Caco-2 (cell line): ENCODE data around the gene ARHGEF28. TPM values are rescaled to one million over a fixed set of nuclear protein-coding genes. Genes with fewer than 3 reads are reported as not detected.

ENCODE experiments used
- BruUV-seq: library from RNA; stranded (reverse); fragments of 400-500 nt; replicated peaks from 2 replicates; lab custom pipeline; 2021; lab: Mats Ljungman, UMichigan
- CTCF ChIA-PET: fragments of 300-600 bp; sonication (Branson Sonifier 250); formaldehyde crosslinking; loops from one replicate; lab custom pipeline; 2022; ENCODE audit warnings: antibody characterized with exemption; lab: Charles Lee
- POLR2A ChIA-PET: fragments of 300-600 bp; sonication (Branson Sonifier 250); formaldehyde crosslinking; loops from one replicate; lab custom pipeline; 2022; ENCODE audit warnings: antibody characterized with exemption; lab: Charles Lee
- DNase-seq, 2 experiments: peaks; one replicate each; pipeline versions ENCODE4 v3.0.0 to v3.0.0-alpha.2; 2020 to 2022
- H3K27me3 ChIP-seq: replicated peaks from 2 replicates; pipeline ENCODE4 v1.6.0; 2011; ENCODE audit warnings: low read length; ENCODE audit not compliant: control insufficient read depth, insufficient read depth
- H3K36me3 ChIP-seq: 2 replicates; pipeline ENCODE4 v1.5.1; 2011; ENCODE audit warnings: low read length; ENCODE audit not compliant: control insufficient read depth, insufficient read depth
- H3K4me1 ChIP-seq: fragments of 250-450 bp; sonication (Bioruptor Pico); 2 replicates; pipeline ENCODE4 v1.5.1; 2020; ENCODE audit warnings: mild to moderate bottlenecking
- H3K4me3 ChIP-seq: 2 replicates; pipeline ENCODE4 v1.5.1; 2011; ENCODE audit warnings: low read depth, mild to moderate bottlenecking, control low read depth, low read length
- H3K9me3 ChIP-seq: fragments of 250-450 bp; sonication (Bioruptor Pico); 2 replicates; pipeline ENCODE4 v1.5.1; 2020; ENCODE audit warnings: mild to moderate bottlenecking, moderate library complexity
- H3K27ac Mint-ChIP-seq: one replicate; pipeline ENCODE4 v1.8.0; 2022; ENCODE audit warnings: mixed read lengths; ENCODE audit not compliant: unreplicated experiment
- H3K27me3 Mint-ChIP-seq: one replicate; pipeline ENCODE4 v1.8.0; 2022; ENCODE audit warnings: mixed read lengths; ENCODE audit not compliant: insufficient read depth, unreplicated experiment
- H3K36me3 Mint-ChIP-seq: one replicate; pipeline ENCODE4 v1.8.0; 2022; ENCODE audit warnings: mild to moderate bottlenecking, mixed read lengths; ENCODE audit not compliant: insufficient read depth, unreplicated experiment
- H3K4me1 Mint-ChIP-seq: one replicate; pipeline ENCODE4 v1.8.0; 2022; ENCODE audit warnings: low read depth, mixed read lengths; ENCODE audit not compliant: unreplicated experiment
- H3K4me3 Mint-ChIP-seq: one replicate; pipeline ENCODE4 v1.8.0; 2022; ENCODE audit warnings: mild to moderate bottlenecking, moderate library complexity, mixed read lengths; ENCODE audit not compliant: unreplicated experiment
- H3K9me3 Mint-ChIP-seq: one replicate; pipeline ENCODE4 v1.8.0; 2022; ENCODE audit warnings: mixed read lengths; ENCODE audit not compliant: unreplicated experiment
- intact Hi-C: fragments of 100-400 bp; cut with micrococcal nuclease; formaldehyde crosslinking; loops from one replicate; pipeline ENCODE4 v1.10.0; 2022; ENCODE audit not compliant: unreplicated experiment
- total RNA-seq: library from RNA; stranded (reverse); gene quantifications from 2 replicates; pipeline ENCODE4 v1.2.3, GENCODE V29; 2022
- TF ChIP-seq, protein P1 (sequence below), 2 experiments: fragments of 200-600 bp in 1 of 2; IDR thresholded peaks; 1 replicate in 1 of 2; 2 replicates in 1 of 2; pipeline versions ENCODE4 v1.5.1 to v1.8.0; 2011 to 2022; ENCODE audit warnings: antibody characterized with exemption in 1 of 2, control low read depth in 1 of 2, inconsistent platforms in 1 of 2, low read depth in 1 of 2, low read length in 1 of 2, mild to moderate bottlenecking in 1 of 2, moderate library complexity in 1 of 2; ENCODE audit not compliant: insufficient read depth in 1 of 2, severe bottlenecking in 1 of 2, unreplicated experiment in 1 of 2

Gene ARHGEF28
- total RNA-seq, 1 experiment from 2014 or later = 4.6 TPM

DNA sequence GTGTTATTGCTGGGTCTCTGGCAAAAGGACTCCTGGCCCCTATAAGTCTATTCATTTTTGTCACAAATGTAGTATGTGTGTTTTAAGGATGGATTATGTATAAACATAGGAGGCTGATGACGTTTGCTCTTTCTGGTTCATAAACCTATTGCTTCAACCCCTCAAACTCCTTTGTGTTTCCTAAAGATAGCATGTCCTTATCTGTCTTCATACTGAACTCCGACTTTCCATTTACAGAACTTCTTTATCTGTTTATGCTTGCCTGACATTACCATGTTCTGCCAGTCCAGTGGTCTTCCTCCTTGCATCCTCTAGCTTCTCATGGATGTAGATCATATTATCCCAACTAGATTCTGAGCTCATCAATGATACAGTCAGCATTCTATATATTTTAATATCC, 46.1 kb downstream of the ARHGEF28 start:
- TF ChIP-seq, protein P1, sequence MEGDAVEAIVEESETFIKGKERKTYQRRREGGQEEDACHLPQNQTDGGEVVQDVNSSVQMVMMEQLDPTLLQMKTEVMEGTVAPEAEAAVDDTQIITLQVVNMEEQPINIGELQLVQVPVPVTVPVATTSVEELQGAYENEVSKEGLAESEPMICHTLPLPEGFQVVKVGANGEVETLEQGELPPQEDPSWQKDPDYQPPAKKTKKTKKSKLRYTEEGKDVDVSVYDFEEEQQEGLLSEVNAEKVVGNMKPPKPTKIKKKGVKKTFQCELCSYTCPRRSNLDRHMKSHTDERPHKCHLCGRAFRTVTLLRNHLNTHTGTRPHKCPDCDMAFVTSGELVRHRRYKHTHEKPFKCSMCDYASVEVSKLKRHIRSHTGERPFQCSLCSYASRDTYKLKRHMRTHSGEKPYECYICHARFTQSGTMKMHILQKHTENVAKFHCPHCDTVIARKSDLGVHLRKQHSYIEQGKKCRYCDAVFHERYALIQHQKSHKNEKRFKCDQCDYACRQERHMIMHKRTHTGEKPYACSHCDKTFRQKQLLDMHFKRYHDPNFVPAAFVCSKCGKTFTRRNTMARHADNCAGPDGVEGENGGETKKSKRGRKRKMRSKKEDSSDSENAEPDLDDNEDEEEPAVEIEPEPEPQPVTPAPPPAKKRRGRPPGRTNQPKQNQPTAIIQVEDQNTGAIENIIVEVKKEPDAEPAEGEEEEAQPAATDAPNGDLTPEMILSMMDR (IDR thresholded peaks at IDR 0.05; ENCODE audit: insufficient read depth in 1 of 2, low read depth in 1 of 2, low read length in 1 of 2, severe bottlenecking in 1 of 2, unreplicated experiment in 1 of 2) = no peak
- Histone ChIP-seq H3K9me3 (no peaks in the 10 kb centered on the region), H3K27me3 (no peaks in the 10 kb centered on the region), H3K36me3 (no peaks in the 10 kb centered on the region), H3K4me3 (no peak overlapping the region), H3K4me1 (peaks cover 12% of the 10 kb centered on the region; the same call in 1 of the 2 replicates)
- CTCF ChIA-PET = no interaction called here
- no TSS peak for BruUV-seq
- Mint-ChIP-seq H3K27ac (no peak overlapping the region), H3K9me3 (no peaks in the 10 kb centered on the region), H3K36me3 (no peaks in the 10 kb centered on the region), H3K4me1 (peaks cover 5% of the 10 kb centered on the region), H3K4me3 (no peak overlapping the region), H3K27me3 (peaks cover 2% of the 10 kb centered on the region)
- no peak for DNase-seq
- intact Hi-C loops = no loop called here
- POLR2A ChIA-PET = no interaction called here

DNA sequence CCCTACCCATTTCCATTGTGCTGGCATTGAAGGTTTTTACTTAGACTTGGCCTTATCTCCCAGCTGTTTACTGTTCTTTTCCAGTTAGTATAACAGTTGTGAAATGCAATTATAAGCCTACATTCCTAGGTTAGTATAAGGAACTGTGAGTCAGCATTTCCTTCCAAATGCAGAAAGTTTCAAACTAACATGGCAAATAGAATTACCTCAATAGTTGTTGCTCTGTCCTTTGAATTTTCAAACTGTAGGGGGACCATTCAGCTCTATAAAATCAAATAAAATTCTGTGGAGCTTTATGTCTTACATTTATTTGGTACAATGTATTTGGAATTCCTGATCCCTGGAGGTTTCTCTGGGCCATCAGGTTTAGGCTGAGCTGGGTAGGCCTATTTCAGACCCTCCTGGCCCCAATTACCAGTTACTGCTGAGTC, 47.2 kb downstream of the ARHGEF28 start:
- H3K36me3 ChIP-seq = no peaks in the 10 kb centered on the region
- no peak overlapping the region for H3K4me3 ChIP-seq
- Mint-ChIP-seq H3K9me3 (no peaks in the 10 kb centered on the region), H3K4me3 (no peak overlapping the region), H3K27me3 (peaks cover 2% of the 10 kb centered on the region), H3K27ac (no peak overlapping the region), H3K36me3 (no peaks in the 10 kb centered on the region), H3K4me1 (peaks cover 5% of the 10 kb centered on the region)
- POLR2A ChIA-PET = no interaction called here
- DNase-seq = peak in 1 of 2 experiments; percentile 14
- intact Hi-C loops = no loop called here
- H3K9me3 ChIP-seq = no peaks in the 10 kb centered on the region
- CTCF ChIA-PET = no interaction called here
- no peaks in the 10 kb centered on the region for H3K27me3 ChIP-seq
- no TSS peak for BruUV-seq
- H3K4me1 ChIP-seq = peaks cover 14% of the 10 kb centered on the region; the same call in 1 of the 2 replicates
- TF ChIP-seq, protein P1 (IDR thresholded peaks at IDR 0.05; ENCODE audit: insufficient read depth in 1 of 2, low read depth in 1 of 2, low read length in 1 of 2, severe bottlenecking in 1 of 2, unreplicated experiment in 1 of 2) = no peak

DNA sequence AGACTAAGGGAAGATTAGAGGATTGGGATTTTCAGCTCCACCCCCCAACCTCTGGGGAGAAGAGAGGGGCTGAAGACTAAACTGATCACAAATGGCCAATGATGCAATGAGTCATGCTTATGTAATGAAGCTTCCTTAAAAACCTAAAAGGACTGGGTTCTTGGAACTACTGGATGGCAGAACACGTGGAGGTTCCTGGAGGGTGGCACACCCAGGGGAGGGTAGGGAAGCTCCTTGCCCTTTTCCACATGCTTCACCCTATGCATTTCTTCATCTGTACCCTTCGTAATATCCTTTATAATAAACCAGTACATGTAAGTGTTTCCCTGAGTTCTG, 48.6 kb downstream of the ARHGEF28 start:
- no peak for DNase-seq
- peaks cover 5% of the 10 kb centered on the region for H3K4me1 Mint-ChIP-seq
- H3K27ac Mint-ChIP-seq = no peak overlapping the region
- H3K36me3 Mint-ChIP-seq = no peaks in the 10 kb centered on the region
- TF ChIP-seq, protein P1 (IDR thresholded peaks at IDR 0.05; ENCODE audit: insufficient read depth in 1 of 2, low read depth in 1 of 2, low read length in 1 of 2, severe bottlenecking in 1 of 2, unreplicated experiment in 1 of 2) = no peak
- Histone ChIP-seq H3K27me3 (no peaks in the 10 kb centered on the region), H3K4me1 (peaks cover 16% of the 10 kb centered on the region; the same call in 1 of the 2 replicates), H3K9me3 (no peaks in the 10 kb centered on the region), H3K36me3 (no peaks in the 10 kb centered on the region), H3K4me3 (no peak overlapping the region)
- CTCF ChIA-PET = no interaction called here
- BruUV-seq = no TSS peak
- H3K27me3 Mint-ChIP-seq = no peaks in the 10 kb centered on the region
- no peaks in the 10 kb centered on the region for H3K9me3 Mint-ChIP-seq
- POLR2A ChIA-PET = no interaction called here
- H3K4me3 Mint-ChIP-seq = no peak overlapping the region
- intact Hi-C loops = no loop called here
